SK-N-DZ (cell line): ENCODE data around the gene CCR5AS.
"Not testable (repeated sequence)": the region's sequence is repeated elsewhere in the genome, so short reads cannot be mapped to it uniquely, and the experiment has no call there.

Experiments
- DNase-seq: peaks from one replicate; pipeline ENCODE4 v3.0.0-alpha.2; 2015; ENCODE audit warnings: low spot score

CCR5AS gene

DNA sequence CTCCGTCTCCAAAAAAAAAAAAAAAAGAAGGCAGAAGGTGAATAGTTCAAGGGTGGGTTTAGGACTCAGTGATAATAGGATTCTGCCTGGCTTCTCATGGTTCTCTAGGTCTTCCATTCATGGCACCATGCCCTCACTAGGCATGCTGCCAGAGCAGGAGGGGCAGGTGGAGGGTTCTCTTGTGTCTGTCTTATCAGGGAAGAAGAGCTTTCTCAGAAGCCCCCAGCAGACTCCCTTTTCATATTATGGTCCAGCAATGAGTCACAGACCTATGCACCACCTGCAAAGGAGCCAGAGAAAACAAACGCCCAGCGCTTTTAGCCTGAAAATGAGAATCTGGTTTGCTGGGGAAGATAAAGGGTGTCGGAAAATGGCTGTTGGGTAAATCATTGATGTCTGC lies 50.0 kb downstream of the CCR5AS start:
- no peak for DNase-seq

DNA sequence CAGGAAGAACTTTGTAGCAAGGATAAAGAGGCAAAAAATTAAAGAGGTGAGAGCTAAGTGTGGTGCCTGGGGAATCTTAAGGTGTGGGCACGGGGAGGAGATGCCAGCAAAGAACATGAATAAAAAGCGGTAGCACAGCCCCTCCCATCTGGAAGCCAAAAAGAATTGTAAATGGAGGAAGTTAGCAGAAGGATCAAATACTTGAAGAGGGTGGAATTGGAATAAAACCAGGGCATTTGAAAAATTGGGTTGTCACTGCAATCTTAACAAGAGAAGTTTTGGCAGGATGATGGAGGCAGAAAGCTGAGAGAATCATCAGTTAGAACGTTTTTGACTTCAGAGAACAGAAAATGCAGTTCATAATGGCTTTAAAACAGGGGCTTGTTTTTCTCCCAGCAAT lies 50.6 kb downstream of the CCR5AS start:
- no peak for DNase-seq

GRCh38 chr3:46354984-46355383 lies 51.9 kb downstream of the CCR5AS start:
- no peak for DNase-seq

- no peak for DNase-seq
These were observed 52.4 kb downstream of the CCR5AS start for GRCh38 chr3:46354478-46354877.

- no peak for DNase-seq
These were observed 53.0 kb downstream of the CCR5AS start, which contains the start of gene CCR2 for GRCh38 chr3:46353647-46354410. Gene CCR2, plus strand, starts transcription at chr3:46354111. Its CDS starts 3,417 bp downstream, at chr3:46357528.

DNA sequence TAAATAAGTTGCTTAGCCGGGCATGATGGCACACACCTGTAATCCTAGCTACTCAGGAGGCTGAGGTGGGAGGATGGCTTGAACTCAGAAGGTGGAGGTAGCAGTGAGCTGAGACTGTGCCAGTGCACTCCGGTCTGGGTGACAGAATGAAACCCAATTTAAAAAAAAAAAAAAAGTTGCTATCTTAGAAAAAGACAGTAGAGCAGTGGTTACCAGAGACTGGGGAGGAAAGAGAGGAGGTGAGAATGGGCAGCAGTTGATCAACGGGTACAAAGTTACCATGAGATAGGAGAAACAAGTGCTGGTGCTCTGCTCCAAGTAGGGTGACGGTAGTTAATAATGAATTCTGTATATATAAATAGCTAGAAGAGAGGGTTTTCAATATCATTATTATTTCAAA lies 53.8 kb downstream of the CCR5AS start:
- DNase-seq = no peak

- no peak for DNase-seq
These were observed 55.2 kb downstream of the CCR5AS start for GRCh38 chr3:46351646-46352045.

GRCh38 chr3:46350262-46350565 lies 56.7 kb downstream of the CCR5AS start:
- no peak for DNase-seq

DNA sequence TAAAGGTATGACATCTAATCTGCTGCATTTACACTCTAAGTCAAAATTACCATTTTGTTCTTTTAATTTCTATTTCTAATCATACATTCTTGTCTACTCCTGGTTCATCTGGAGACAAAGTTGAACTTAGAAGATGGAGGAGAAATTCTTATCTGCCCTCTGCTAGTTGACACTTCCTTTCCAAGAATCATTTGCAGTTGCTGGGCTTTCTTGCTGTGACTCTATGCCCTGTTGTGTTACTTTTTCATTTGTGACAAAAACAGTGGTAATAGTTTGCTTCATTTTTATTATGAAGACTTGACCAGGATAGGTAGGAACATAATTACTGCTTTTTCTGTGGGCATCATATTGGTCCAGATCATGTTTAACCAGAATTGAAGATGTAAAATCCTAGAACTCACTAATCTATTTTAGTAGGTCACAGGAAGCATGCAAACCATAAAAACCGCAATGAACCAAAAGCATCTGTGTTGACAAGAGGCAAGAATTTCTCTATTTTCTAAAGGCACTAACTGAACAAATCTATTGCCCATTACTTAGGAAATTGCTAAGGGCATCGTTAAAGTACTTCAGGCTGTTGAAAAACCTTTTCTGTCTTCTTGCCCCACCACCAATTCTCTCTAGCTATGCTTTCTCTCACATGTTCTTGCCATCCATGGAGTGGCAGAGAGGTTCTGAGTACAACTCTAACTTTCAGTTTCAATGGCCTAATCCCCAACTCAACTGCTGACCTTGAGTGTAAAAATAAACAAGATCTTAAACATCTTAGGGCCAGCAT lies 57.2 kb downstream of the CCR5AS start:
- no peak for DNase-seq

GRCh38 chr3:46348823-46349482 lies 57.9 kb downstream of the CCR5AS start:
- DNase-seq = no peak

DNA sequence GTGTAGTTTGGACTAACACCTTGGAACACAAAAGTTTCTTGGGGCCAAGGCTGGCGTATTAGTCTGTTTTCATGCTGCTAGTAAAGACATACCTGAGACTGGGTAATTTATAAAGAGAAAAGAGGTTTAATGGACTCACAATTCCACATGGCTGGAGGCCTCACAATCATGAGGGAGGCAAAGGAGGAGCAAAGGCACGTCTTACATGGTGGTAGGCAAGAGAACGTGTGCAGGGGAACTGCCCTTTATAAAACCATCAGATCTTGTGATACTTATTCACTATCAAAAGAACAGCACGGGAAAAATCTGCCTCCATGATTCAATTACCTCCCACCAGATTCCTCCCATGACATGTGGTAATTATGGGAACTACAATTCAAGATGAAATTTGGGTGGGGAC lies 62.4 kb downstream of the CCR5AS start:
- no peak for DNase-seq

GRCh38 chr3:46338840-46339239 lies 68.0 kb downstream of the CCR5AS start:
- DNase-seq = no peak

GRCh38 chr3:46337911-46338310 lies 69.0 kb downstream of the CCR5AS start:
- DNase-seq = no peak

DNA sequence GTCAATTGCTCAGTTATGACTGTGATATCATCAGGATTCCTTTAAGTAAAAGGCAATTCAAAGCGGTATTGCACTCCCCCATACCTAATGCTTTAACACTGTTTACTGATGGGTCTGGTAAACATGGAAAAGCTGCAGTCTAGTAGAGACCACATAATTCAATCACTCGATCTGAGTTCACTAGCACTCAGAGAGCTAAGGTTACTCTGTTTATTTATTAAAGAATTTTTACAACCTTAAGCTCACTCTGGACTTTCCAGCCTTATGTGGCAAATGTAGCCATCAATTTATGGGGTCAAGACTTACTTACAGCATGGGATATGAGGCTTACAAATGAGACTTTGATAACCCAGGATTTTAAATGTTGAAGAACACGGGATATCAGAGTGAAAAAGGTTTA lies 71.3 kb downstream of the CCR5AS start:
- no peak for DNase-seq

DNA sequence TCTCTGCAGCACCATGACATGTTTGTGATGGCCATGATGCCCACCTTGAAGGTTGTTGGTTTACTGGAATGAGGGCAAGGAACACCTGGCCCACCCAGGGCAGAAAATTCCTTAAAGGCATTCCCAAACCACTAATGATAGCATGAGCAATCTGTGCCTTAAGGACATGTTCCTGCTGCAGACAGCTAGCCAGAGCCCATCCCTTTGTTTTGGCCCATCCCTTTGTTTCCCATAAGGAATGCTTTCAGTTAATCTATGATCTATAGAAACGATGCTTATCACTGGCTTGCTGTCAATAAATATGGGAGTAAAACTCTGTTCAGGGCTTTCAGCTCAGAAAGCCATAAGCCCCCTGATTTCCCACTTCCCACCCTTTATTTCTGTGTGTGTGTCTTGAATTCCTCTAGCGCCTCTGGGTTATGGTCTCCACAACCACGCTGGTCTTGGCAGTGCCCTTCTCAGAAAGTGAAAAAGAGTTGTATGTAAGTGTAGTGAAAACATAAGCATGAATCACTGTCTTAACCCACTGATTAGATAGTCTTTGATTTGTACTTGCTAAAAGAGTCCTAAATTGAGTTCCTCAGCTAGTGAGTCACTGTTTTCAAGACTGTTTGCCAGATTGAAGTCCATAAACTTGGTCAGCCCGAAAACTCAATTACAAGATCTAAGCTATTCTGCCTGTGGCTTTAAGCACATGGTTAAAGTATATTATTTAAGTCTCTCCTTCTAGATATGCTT lies 72.0 kb downstream of the CCR5AS start:
- no peak for DNase-seq

- not testable (repeated sequence) for DNase-seq
These were observed 76.2 kb downstream of the CCR5AS start for GRCh38 chr3:46330676-46331075.

DNA sequence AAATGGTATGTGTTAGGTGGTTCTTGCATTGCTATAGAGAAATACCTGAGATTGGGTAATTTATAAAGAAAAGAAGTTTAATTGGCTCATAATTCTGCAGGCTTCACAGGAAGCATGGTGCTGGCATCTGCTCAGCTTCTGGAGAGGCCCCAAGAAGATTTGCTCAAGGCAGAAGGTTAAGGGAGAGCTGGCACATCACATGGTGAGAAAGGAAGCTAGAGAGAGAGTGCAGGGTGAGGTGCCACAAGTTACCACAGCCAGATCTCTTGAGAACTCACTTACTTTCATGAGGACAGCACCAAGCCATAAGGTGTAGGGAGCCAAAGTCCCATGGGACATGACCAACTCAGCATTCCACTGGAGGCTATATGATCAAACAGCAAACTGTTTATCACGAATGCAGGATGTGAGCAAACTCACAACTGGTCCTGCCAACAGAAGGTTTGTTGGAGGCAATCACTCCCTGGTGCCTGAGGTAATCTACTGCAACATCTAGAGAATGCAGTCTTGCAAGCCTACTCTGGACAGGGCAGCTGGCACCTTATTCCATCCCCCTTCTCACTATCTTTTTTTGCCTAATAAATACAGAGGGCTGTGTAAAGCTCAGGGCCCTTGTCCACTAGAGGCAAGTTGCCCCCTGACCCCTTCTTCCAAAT lies 81.1 kb downstream of the CCR5AS start:
- DNase-seq = no peak

GRCh38 chr3:46324036-46324435 lies 82.8 kb downstream of the CCR5AS start:
- no peak for DNase-seq

DNA sequence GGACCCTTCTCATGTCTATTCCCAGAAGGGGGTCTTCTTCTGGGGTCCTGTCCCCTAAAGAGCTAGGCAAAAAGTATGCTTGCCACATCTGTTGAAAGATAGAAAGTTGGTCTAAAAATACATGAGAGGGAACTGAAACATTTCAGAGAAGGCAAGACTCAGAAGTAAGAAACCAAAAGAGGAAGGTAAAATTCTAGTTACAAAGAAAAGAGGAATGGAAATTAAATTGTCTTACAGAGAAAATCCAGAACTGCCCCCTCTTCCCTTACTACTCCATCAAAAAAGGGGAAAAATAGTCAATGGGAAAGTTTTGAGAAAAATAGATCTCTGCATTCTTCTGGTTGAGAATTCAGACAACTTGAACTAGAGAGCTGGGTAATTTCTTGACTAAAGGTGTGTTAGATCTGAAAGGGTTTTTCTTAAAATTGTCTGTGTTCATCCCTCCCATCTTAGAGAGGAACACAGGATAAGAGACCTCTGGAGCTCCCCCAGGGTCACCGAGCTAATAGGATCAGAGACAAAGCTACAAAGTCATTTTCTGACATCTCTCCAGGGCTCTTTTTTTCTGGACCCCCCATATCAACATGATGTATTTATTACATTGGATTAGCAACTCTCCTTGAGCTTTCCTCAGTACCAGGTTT lies 85.3 kb downstream of the CCR5AS start:
- DNase-seq = no peak

- DNase-seq = no peak
These were observed 88.5 kb downstream of the CCR5AS start for GRCh38 chr3:46318207-46318927.
